ENCODE results near the gene VDR. TPM values are rescaled to one million over a fixed set of nuclear protein-coding genes. Genes with fewer than 3 reads are reported as not detected.
"Not testable (repeated sequence)": the region's sequence is repeated elsewhere in the genome, so short reads cannot be mapped to it uniquely, and the experiment has no call there.

Gene VDR
- total RNA-seq, 1 donor from 2014 or later = 0.52 TPM

GRCh38 chr12:47843226-47843980 lies 61.4 kb downstream of the VDR start:
- no peak overlapping the region for H3K9ac ChIP-seq (ENCODE audit: low read depth in 1 of 3, low read length in 3 of 3)
- H3K4me1 ChIP-seq (ENCODE audit: control insufficient read depth in 3 of 3, insufficient read depth in 3 of 3, low read length in 3 of 3) = peaks cover 13 to 20% (median 20%) of the 10 kb centered on the region in 3 donors
- no peak overlapping the region for H3K27ac ChIP-seq (ENCODE audit: low read depth, low read length)
- H3K36me3 ChIP-seq (ENCODE audit: control insufficient read depth in 3 of 3, insufficient read depth in 3 of 3, low read length in 3 of 3) = no peaks in the 10 kb centered on the region
- H3K4me3 ChIP-seq (ENCODE audit: low read length in 3 of 3) = no peak overlapping the region
- peaks cover 0 to 9% (median 0%) of the 10 kb centered on the region in 3 donors for H3K27me3 ChIP-seq (ENCODE audit: control insufficient read depth in 3 of 3, insufficient read depth in 3 of 3, low read length in 3 of 3)
- H3K9me3 ChIP-seq (ENCODE audit: control insufficient read depth in 3 of 3, low read length in 3 of 3) = no peaks in the 10 kb centered on the region

- not testable (repeated sequence) for H3K27me3 ChIP-seq (ENCODE audit: control insufficient read depth in 3 of 3, insufficient read depth in 3 of 3, low read length in 3 of 3); H3K27ac ChIP-seq (ENCODE audit: low read depth, low read length); H3K4me3 ChIP-seq (ENCODE audit: low read length in 3 of 3); H3K9me3 ChIP-seq (ENCODE audit: control insufficient read depth in 3 of 3, low read length in 3 of 3); H3K9ac ChIP-seq (ENCODE audit: low read depth in 1 of 3, low read length in 3 of 3); H3K36me3 ChIP-seq (ENCODE audit: control insufficient read depth in 3 of 3, insufficient read depth in 3 of 3, low read length in 3 of 3)
- peaks cover 19 to 29% (median 27%) of the 10 kb centered on the region in 3 donors for H3K4me1 ChIP-seq (ENCODE audit: control insufficient read depth in 3 of 3, insufficient read depth in 3 of 3, low read length in 3 of 3)
Measured at GRCh38 chr12:47842543-47842942, 62.3 kb downstream of the VDR start.

GRCh38 chr12:47841910-47842309 lies 62.9 kb downstream of the VDR start:
- H3K9ac ChIP-seq (ENCODE audit: low read depth in 1 of 3, low read length in 3 of 3) = no peak overlapping the region
- H3K27me3 ChIP-seq (ENCODE audit: control insufficient read depth in 3 of 3, insufficient read depth in 3 of 3, low read length in 3 of 3) = peaks cover 0 to 9% (median 0%) of the 10 kb centered on the region in 3 donors
- H3K9me3 ChIP-seq (ENCODE audit: control insufficient read depth in 3 of 3, low read length in 3 of 3) = no peaks in the 10 kb centered on the region
- H3K36me3 ChIP-seq (ENCODE audit: control insufficient read depth in 3 of 3, insufficient read depth in 3 of 3, low read length in 3 of 3) = no peaks in the 10 kb centered on the region
- H3K27ac ChIP-seq (ENCODE audit: low read depth, low read length) = no peak overlapping the region
- peaks cover 22 to 34% (median 27%) of the 10 kb centered on the region in 3 donors for H3K4me1 ChIP-seq (ENCODE audit: control insufficient read depth in 3 of 3, insufficient read depth in 3 of 3, low read length in 3 of 3)
- no peak overlapping the region for H3K4me3 ChIP-seq (ENCODE audit: low read length in 3 of 3)

- H3K36me3 ChIP-seq (ENCODE audit: control insufficient read depth in 3 of 3, insufficient read depth in 3 of 3, low read length in 3 of 3) = no peaks in the 10 kb centered on the region
- no peaks in the 10 kb centered on the region for H3K9me3 ChIP-seq (ENCODE audit: control insufficient read depth in 3 of 3, low read length in 3 of 3)
- peaks cover 0 to 9% (median 0%) of the 10 kb centered on the region in 3 donors for H3K27me3 ChIP-seq (ENCODE audit: control insufficient read depth in 3 of 3, insufficient read depth in 3 of 3, low read length in 3 of 3)
- peaks cover 22 to 34% (median 27%) of the 10 kb centered on the region in 3 donors for H3K4me1 ChIP-seq (ENCODE audit: control insufficient read depth in 3 of 3, insufficient read depth in 3 of 3, low read length in 3 of 3)
- no peak overlapping the region for H3K27ac ChIP-seq (ENCODE audit: low read depth, low read length)
- H3K4me3 ChIP-seq (ENCODE audit: low read length in 3 of 3) = no peak overlapping the region
- H3K9ac ChIP-seq (ENCODE audit: low read depth in 1 of 3, low read length in 3 of 3) = no peak overlapping the region
Measured at GRCh38 chr12:47841501-47841900, 63.3 kb downstream of the VDR start.

GRCh38 chr12:47840571-47840970 lies 64.2 kb downstream of the VDR start:
- Histone ChIP-seq H3K9ac (ENCODE audit: low read depth in 1 of 3, low read length in 3 of 3) (no peak overlapping the region), H3K27me3 (ENCODE audit: control insufficient read depth in 3 of 3, insufficient read depth in 3 of 3, low read length in 3 of 3) (peaks cover 0 to 9% (median 0%) of the 10 kb centered on the region in 3 donors), H3K9me3 (ENCODE audit: control insufficient read depth in 3 of 3, low read length in 3 of 3) (no peaks in the 10 kb centered on the region), H3K36me3 (ENCODE audit: control insufficient read depth in 3 of 3, insufficient read depth in 3 of 3, low read length in 3 of 3) (no peaks in the 10 kb centered on the region), H3K4me3 (ENCODE audit: low read length in 3 of 3) (no peak overlapping the region), H3K4me1 (ENCODE audit: control insufficient read depth in 3 of 3, insufficient read depth in 3 of 3, low read length in 3 of 3) (peaks cover 22 to 42% (median 29%) of the 10 kb centered on the region in 3 donors), H3K27ac (ENCODE audit: low read depth, low read length) (no peak overlapping the region)

GRCh38 chr12:47839214-47839876 lies 65.4 kb downstream of the VDR start:
- Histone ChIP-seq H3K9me3 (ENCODE audit: control insufficient read depth in 3 of 3, low read length in 3 of 3) (no peaks in the 10 kb centered on the region), H3K27me3 (ENCODE audit: control insufficient read depth in 3 of 3, insufficient read depth in 3 of 3, low read length in 3 of 3) (peaks cover 0 to 2% (median 0%) of the 10 kb centered on the region in 3 donors), H3K4me1 (ENCODE audit: control insufficient read depth in 3 of 3, insufficient read depth in 3 of 3, low read length in 3 of 3) (peaks cover 22 to 41% (median 22%) of the 10 kb centered on the region in 3 donors), H3K27ac (ENCODE audit: low read depth, low read length) (no peak overlapping the region), H3K36me3 (ENCODE audit: control insufficient read depth in 3 of 3, insufficient read depth in 3 of 3, low read length in 3 of 3) (no peaks in the 10 kb centered on the region), H3K9ac (ENCODE audit: low read depth in 1 of 3, low read length in 3 of 3) (peak overlapping the region in 2 of 3 donors; percentile 10 to 40), H3K4me3 (ENCODE audit: low read length in 3 of 3) (no peak overlapping the region)

GRCh38 chr12:47838286-47838931 lies 66.4 kb downstream of the VDR start:
- Histone ChIP-seq H3K27me3 (ENCODE audit: control insufficient read depth in 3 of 3, insufficient read depth in 3 of 3, low read length in 3 of 3) (no peaks in the 10 kb centered on the region), H3K4me3 (ENCODE audit: low read length in 3 of 3) (no peak overlapping the region), H3K4me1 (ENCODE audit: control insufficient read depth in 3 of 3, insufficient read depth in 3 of 3, low read length in 3 of 3) (peaks cover 22 to 42% (median 22%) of the 10 kb centered on the region in 3 donors), H3K36me3 (ENCODE audit: control insufficient read depth in 3 of 3, insufficient read depth in 3 of 3, low read length in 3 of 3) (no peaks in the 10 kb centered on the region), H3K9ac (ENCODE audit: low read depth in 1 of 3, low read length in 3 of 3) (peak overlapping the region in 2 of 3 donors; percentile 10 to 40), H3K9me3 (ENCODE audit: control insufficient read depth in 3 of 3, low read length in 3 of 3) (no peaks in the 10 kb centered on the region), H3K27ac (ENCODE audit: low read depth, low read length) (no peak overlapping the region)

- Histone ChIP-seq H3K4me1 (ENCODE audit: control insufficient read depth in 3 of 3, insufficient read depth in 3 of 3, low read length in 3 of 3) (peaks cover 22 to 42% (median 22%) of the 10 kb centered on the region in 3 donors), H3K27me3 (ENCODE audit: control insufficient read depth in 3 of 3, insufficient read depth in 3 of 3, low read length in 3 of 3) (no peaks in the 10 kb centered on the region), H3K27ac (ENCODE audit: low read depth, low read length) (no peak overlapping the region), H3K9ac (ENCODE audit: low read depth in 1 of 3, low read length in 3 of 3) (no peak overlapping the region), H3K9me3 (ENCODE audit: control insufficient read depth in 3 of 3, low read length in 3 of 3) (no peaks in the 10 kb centered on the region), H3K36me3 (ENCODE audit: control insufficient read depth in 3 of 3, insufficient read depth in 3 of 3, low read length in 3 of 3) (no peaks in the 10 kb centered on the region), H3K4me3 (ENCODE audit: low read length in 3 of 3) (no peak overlapping the region)
Measured at GRCh38 chr12:47837190-47838171, 67.3 kb downstream of the VDR start.

- Histone ChIP-seq H3K4me3 (ENCODE audit: low read length in 3 of 3) (no peak overlapping the region), H3K27ac (ENCODE audit: low read depth, low read length) (no peak overlapping the region), H3K9ac (ENCODE audit: low read depth in 1 of 3, low read length in 3 of 3) (no peak overlapping the region), H3K9me3 (ENCODE audit: control insufficient read depth in 3 of 3, low read length in 3 of 3) (no peaks in the 10 kb centered on the region), H3K4me1 (ENCODE audit: control insufficient read depth in 3 of 3, insufficient read depth in 3 of 3, low read length in 3 of 3) (peaks cover 22 to 42% (median 22%) of the 10 kb centered on the region in 3 donors), H3K27me3 (ENCODE audit: control insufficient read depth in 3 of 3, insufficient read depth in 3 of 3, low read length in 3 of 3) (no peaks in the 10 kb centered on the region), H3K36me3 (ENCODE audit: control insufficient read depth in 3 of 3, insufficient read depth in 3 of 3, low read length in 3 of 3) (no peaks in the 10 kb centered on the region)
Measured at GRCh38 chr12:47835831-47836155, 69.0 kb downstream of the VDR start.

Measured in skeletal muscle tissue (tissue), 4 donors.